GM15510 (cell line): ENCODE results near the gene COL25A1.

Source experiments
- POLR2A ChIP-seq: IDR thresholded peaks from 3 replicates; pipeline ENCODE4 v1.6.1; 2011; ENCODE audit warnings: borderline replicate concordance; ENCODE audit not compliant: insufficient read length; ENCODE audit errors: extremely low read depth

The COL25A1 gene

DNA sequence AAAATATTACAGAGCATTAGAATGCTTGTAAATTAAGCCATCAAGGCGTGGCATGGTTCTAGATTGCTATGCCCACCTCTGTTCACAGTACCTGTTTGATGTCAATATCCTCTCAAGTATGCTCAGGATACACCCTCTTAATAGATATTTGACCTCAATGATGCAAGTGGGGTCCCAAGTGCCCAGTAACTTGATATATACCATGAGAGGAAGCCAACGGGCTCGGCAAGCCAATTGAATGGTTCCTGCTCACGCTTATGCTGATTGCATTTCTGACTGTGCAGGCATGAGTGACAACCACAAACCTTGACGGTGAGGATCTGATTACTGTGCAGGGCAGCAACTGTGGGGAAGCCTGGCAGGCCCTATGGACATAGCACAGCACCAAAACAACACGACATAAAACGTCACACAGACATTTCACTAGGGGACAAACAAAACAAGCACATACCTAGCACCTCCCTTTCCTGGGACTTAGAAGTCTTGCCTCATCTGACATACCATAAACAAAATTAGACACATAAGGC lies 360.5 kb downstream of the COL25A1 start:
- TF ChIP-seq POLR2A, result no peak

DNA sequence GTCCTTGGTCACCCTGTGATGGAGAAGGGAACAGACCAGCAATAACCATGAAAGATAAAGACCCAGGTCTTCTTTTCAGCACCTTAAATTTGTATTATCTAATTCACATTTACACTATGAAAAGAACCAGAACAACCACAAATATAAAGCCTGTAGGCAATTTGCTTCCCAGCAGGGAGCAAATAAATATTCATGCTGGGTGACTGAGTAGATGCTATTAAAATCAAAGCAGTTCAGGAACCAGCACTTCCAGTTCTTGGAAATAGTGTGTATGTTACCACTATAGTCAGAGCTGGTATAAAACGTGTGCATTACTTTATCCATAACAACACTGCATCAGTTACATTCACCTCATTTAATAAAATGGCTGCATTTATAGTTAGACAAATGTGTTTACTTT lies 361.8 kb downstream of the COL25A1 start:
- TF ChIP-seq POLR2A, result no peak

DNA sequence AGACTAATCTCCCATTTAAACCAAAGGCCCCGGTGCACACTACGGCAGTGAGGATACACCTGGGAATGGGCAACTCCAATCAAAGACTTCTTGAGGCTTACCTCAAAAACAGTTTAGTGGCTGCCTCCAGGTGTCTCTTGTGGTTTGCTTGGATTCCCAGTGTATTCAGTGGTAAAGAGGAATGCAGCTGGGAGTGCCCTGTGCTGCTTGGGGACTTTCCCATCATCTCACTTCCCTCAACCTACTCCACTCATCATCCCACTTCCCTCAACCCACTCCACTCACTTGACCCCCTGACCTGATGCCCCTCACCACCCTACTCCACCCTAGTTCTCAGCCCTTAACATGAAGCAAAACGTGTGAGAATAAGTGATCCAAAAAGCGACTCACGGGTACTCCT lies 362.3 kb downstream of the COL25A1 start:
- no peak for TF ChIP-seq POLR2A

DNA sequence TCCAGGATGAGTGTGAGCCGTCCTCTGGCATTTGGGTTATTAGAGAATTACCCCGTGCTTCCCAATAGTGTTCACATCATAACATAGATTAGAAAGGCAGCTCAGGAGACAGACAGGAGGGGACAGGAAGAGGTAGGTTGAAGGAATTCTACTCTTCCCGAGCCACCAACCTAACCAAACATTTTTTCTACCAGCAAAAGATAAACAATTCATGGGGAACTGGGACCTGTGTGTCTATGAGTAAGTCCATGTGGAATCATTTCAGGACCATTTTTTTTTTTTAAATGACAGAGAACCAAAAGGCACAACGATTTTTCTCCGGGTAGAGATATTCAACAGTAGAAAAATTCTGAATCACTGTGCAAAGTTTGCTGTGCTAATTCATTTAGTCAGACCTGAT lies 365.4 kb downstream of the COL25A1 start:
- TF ChIP-seq POLR2A, result no peak

DNA sequence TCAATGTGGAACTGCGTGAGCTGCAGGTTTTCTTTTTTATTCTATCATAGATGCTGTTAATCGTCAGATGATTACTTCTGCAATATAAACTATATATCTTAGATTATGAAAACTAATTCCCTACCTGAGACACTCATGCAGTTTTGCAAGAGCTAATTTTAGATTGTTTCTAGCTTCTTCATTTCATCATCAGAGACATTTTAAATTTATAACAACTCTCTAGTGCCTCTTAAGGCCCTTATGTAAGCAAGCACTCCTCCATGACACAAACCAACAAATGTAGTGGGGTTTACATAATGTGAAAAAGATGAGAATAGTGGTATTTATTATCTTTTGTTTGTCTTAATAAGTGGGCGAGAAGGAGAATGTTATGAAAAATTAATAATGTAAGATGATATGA lies 369.4 kb downstream of the COL25A1 start:
- no peak for TF ChIP-seq POLR2A

DNA sequence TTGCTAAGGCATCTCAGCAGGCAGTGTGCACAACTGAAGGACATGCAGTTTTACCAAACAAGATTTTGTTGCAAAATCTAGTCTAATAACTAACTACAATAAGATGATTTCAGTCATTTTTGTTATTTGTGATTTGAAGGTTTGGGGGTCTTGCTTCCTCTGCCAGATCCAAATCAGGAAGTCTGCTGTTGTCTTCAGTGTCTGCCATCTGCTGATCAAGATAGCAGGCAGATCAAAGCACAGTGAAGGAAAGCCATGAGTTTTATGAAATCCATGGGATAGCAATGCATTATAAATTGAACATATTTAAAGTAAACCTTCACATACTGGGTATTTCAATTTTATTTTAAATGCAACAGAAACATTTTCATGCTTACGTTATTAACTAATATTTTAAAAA lies 370.5 kb downstream of the COL25A1 start:
- no peak for TF ChIP-seq POLR2A

DNA sequence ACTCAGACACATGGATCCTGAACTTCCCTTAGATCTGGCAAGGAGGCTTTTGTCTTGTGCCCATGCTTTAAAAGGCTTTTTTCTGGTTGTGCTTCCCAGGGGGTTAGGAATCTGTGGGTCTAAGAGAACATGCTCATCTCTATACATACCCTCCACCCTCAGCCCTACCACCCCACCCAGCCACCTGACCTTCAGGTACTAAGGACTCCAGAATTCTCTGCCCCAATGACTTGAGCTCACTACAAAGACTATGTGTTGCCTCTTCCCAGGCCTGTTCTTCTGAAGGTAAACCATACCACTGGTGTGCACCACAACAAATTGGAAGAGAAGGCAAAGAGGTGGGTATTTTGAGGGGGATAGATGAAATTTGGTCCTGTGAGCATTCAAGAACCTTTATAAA lies 372.3 kb downstream of the COL25A1 start:
- TF ChIP-seq POLR2A, result no peak

DNA sequence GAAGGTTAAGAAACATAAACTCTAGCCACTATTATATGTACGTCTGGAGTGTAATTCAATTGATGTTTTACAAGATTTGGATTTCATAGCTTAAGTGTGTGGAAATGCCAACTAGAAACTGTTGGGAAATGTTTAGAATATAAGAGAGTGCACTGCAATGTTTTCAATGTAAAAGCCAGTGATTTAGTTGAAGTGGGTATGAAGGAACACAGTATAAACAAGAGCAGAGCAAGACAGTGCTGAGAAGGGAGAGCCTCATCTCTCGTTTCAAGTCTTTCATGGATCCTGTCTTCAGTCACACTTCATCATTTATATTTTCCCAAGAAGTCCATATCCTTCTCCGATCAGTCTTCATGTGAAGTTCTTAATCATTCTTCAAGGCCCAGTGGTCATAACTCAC lies 375.7 kb downstream of the COL25A1 start:
- no peak for TF ChIP-seq POLR2A

DNA sequence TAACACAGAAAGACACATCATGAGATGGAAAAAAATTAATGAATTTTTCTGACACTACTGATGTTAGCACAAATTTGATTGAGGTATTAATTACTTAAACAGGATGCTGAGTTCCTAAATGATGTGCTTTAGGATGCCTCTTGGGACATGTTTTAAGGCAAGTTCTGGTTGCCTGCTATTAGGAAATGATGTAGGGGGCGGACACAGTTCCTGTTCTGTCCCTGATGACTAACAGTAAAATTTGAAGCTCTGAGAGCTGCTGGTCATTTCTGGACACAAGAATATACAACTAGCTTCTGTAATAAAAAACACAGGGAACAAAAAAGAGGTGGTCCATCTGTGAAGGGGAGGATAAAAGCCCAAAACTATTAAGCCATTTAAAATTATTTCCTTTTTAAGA lies 376.4 kb downstream of the COL25A1 start:
- TF ChIP-seq POLR2A, result no peak

DNA sequence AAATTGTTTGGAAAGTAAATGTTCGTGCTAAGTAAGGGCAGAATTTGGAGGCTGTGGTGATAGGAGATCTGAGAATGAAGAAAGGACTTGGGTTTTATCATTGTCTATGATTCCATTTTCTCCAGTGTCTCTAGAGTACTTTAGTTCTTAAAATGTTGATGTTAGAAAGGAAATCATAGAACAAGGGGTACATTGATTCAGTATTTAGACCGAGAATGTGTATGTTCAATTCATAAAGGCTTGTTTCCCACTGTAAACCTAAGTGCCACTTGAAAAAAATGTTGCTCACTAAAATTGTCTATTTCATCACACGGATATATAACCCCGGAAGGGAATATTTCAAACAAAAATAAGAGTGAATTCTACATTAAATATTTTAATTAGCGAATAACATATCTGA lies 380.3 kb downstream of the COL25A1 start:
- no peak for TF ChIP-seq POLR2A

DNA sequence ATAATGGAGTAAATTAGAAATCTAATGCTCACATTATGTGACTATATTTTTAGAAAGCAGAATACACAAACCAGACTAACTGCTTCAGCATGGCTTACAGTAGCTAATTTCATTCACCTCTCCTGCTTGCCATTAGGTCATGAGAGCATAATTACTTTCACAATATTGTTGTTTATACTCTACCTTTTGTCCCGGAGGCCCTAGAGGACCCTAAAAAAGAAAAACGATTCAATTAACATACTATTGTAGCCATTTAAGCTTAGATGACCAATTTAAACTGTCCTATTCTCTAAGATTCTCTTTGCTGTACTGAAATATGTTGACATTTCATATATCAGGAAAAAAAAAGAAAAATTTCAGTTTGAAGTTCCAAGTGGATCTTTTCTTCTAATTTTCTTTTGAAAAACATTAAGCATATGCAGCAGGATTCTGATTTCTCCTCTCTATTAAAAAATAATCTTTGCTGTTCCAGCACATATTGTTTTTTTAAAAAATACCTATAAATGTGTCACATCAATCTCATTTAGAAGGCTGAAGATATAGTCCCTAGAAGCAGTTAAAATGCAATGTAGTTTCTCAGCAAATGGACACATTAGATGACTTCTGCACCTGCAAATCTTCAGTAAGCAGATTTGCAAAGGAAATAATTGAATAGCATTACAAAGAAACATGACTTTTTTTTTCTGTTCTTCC lies 381.9 kb downstream of the COL25A1 start:
- no peak for TF ChIP-seq POLR2A

DNA sequence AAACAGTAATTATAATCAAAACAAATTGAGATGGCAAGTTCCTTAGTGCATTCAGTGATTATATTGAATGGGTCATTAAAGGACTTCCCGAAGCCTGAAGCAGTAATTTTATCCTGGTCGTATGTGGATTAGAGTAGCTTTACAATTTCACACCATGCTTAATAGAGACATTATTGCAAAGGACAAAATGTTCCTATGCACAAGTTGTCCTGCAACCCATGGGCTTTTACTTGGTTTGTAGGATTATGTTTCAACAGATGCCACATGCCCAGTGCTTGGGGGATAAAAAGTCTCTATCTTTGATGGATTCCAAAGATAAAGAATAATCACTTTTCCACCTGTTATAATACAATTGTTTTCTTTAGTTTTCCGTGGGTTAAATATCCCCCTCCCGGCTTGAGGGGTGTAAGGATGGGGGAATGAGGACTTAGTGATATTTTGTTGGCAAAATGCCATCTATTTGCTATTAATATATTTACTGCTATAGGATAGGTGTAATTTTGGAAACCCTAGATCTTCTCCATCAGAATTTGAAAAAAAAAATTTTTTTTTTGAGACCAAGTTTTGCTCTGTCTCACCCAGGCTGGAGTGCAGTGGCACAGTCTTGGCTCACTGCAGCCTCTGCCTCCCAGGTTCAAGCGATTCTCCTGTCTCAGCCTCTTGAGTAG lies 383.1 kb downstream of the COL25A1 start:
- no peak for TF ChIP-seq POLR2A

DNA sequence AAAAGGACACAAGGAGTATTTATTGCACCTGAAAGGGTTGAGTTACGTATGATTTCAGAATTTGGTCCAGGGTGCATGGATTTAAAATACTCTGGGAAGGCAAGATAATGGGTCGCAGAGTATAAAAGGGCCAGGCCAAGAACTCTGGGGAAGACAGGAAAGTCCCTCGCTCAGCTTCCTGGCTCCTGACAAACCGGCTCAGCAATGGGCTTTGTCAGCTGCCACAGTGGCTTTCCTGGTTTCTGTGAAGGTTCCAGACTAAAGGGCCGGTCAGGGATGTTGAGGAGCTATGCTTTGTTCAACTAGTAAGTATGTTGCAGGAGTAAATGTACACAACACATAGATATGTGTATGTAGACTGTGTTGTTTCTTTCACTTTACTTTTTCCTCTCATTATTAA lies 385.2 kb downstream of the COL25A1 start:
- TF ChIP-seq POLR2A, result no peak

DNA sequence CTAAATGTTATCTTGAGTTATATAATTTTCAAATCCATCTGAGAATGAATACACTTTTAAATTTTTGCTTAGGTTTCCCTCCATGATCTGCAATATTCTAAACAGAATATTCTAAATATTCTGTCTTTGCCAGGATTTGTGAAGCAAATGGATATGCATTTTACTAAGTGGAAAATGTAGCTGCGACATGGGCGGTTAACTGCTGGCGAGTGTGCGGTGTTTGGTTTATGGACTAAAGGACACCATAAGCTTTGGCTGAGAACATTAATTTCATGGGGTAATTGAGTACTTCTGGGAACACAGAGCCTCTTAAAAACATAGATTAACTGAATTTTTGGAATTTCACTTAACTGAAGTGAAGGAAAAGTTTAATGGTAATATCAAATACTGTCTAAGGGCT lies 385.8 kb downstream of the COL25A1 start:
- no peak for TF ChIP-seq POLR2A

DNA sequence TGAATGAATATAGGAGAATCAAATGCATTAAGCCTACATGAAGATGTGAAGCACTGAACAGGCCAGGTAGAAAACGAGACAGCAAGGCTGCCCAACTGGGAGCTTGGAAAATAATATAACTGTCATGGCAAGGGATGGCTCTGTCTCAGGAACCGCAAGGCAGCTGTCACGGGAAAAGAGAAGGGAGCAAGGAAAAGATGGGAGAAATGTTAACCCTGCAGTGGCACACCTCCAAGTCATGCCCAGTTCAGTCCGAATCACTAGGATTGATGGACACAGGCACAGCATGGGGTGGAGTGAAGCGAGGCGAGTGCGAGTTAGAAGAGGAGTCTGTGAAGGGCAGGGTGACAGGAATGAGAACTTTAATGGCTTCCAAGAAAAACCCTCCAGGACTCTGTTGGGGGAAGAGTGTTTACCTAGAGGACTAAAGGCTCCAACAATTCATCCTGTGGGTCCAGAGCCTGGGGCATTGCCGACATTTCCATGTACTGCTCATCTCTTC lies 395.5 kb downstream of the COL25A1 start:
- no peak for TF ChIP-seq POLR2A

DNA sequence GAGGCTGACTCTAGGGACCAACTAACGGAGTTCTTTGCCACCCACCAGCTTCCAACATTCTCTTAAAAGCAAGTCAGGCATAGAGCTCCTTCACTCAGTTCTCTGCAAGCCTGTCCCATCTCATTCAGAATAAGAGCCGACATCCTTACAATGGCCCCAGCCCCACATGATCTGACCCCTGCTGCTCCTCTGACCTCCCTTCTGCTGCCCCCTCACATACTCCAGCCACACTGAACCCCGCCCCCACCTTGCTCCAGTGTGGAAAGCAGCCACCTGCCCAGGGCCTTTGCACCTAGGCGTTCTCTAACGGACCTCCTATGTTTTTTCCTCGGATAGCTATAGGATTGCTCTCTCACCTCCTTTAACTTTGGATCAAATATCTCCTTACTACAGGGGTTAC lies 396.5 kb downstream of the COL25A1 start:
- TF ChIP-seq POLR2A, result no peak
